Activated CD8-positive, alpha-beta memory T cell treated with anti-CD3 and anti-CD28 coated beads, Interleukin-2, amount 50 U/mL, for 4 hours (primary cell): ENCODE measurements around the gene GPR65.
"Not testable (repeated sequence)": the region's sequence is repeated elsewhere in the genome, so short reads cannot be mapped to it uniquely, and the experiment has no call there.

Source experiments
- DNase-seq: peaks from one replicate; pipeline ENCODE4 v3.0.0-alpha.2; 2020

The GPR65 gene

GRCh38 chr14:88004506-88005036, 364 bp upstream of the GPR65 start:
- DNase-seq, result no peak

- DNase-seq, result peak; percentile 57
Observed at GRCh38 chr14:88005978-88006851, 1.3 kb downstream of the GPR65 start.

GRCh38 chr14:88007608-88008007, 2.7 kb downstream of the GPR65 start:
- DNase-seq, result no peak

GRCh38 chr14:88008039-88008742, 3.3 kb downstream of the GPR65 start:
- no peak for DNase-seq

- no peak for DNase-seq
Observed at GRCh38 chr14:88009486-88009885, 4.6 kb downstream of the GPR65 start.

- no peak for DNase-seq
Observed at GRCh38 chr14:88010331-88010730, 5.4 kb downstream of the GPR65 start.

- no peak for DNase-seq
Observed at GRCh38 chr14:88012495-88012894, 7.6 kb downstream of the GPR65 start.

- peak; percentile 34 for DNase-seq
Observed at GRCh38 chr14:88013750-88014349, 8.9 kb downstream of the GPR65 start.

- DNase-seq, result no peak
Observed at GRCh38 chr14:88016768-88017167, 11.8 kb downstream of the GPR65 start.

GRCh38 chr14:88017535-88017934, 12.6 kb downstream of the GPR65 start:
- no peak for DNase-seq

- no peak for DNase-seq
Observed at GRCh38 chr14:88023658-88024187, 18.8 kb downstream of the GPR65 start.

GRCh38 chr14:88024252-88025086, 19.5 kb downstream of the GPR65 start:
- not testable (repeated sequence) for DNase-seq

- DNase-seq, result no peak
Observed at GRCh38 chr14:88025313-88025712, 20.4 kb downstream of the GPR65 start.

- DNase-seq, result no peak
Observed at GRCh38 chr14:88026890-88027289, 22.0 kb downstream of the GPR65 start.

- no peak for DNase-seq
Observed at GRCh38 chr14:88029500-88029899, 24.6 kb downstream of the GPR65 start.

- no peak for DNase-seq
Observed at GRCh38 chr14:88030079-88030478, 25.1 kb downstream of the GPR65 start.

GRCh38 chr14:88030892-88031291, 26.0 kb downstream of the GPR65 start:
- DNase-seq, result no peak

GRCh38 chr14:88032373-88032772, 27.4 kb downstream of the GPR65 start:
- no peak for DNase-seq

GRCh38 chr14:88034076-88034475, 29.1 kb downstream of the GPR65 start:
- no peak for DNase-seq

- no peak for DNase-seq
Observed at GRCh38 chr14:88036422-88036821, 31.5 kb downstream of the GPR65 start.

GRCh38 chr14:88037325-88037724, 32.4 kb downstream of the GPR65 start:
- no peak for DNase-seq

GRCh38 chr14:88039197-88039596, 34.3 kb downstream of the GPR65 start:
- no peak for DNase-seq
